Stimulated activated CD4-positive, alpha-beta T cell treated with anti-CD3 and anti-CD28 coated beads, Interleukin-2, amount 100 ng/mL, for 48 hours (primary cell): Measurements from ENCODE around the gene EIF2S3.
"Not testable (repeated sequence)": the region's sequence is repeated elsewhere in the genome, so short reads cannot be mapped to it uniquely, and the experiment has no call there.

Experiments
- DNase-seq, 2 donors: peaks; one replicate each; pipeline ENCODE4 v3.0.0-alpha.2; 2020

The EIF2S3 gene

DNA sequence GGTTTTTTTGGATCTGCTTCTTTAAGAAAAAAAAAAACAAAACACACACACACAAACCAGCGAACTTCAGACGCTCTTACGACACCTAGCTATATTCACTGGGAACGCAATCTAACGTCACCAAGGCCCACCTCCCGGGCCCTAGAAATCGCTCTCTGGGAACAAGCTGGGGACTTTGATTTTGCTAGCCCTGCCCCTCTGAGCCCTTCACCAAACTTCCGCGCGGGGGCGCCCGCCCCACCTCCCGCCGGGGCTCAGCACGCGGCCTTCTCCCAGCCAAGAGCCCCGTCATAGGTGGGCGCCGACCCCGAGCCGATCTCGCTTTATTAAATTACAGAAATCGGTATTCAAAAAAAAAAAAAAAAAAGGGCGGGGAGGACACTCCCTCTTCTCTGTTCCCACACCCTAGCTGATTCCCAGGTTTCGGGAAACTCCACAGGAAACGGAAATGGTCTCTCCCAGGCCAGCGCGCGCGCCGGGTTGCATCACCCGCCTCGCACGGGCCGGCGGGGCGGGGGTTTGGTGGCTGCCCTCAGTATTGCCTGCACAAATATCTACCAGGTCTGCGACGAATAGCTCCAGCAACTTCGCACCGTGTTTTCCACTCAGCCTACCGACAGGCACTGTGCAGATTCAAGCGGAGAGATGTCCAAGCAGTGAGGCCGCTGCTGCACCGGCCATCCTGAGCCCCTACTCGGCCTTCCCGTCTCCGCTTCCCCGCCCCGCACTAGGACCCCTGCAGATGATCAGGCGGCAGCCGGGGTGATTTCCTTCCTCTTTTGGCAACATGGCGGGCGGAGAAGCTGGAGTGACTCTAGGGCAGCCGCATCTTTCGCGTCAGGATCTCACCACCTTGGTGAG is at the start of gene EIF2S3:
TSS of gene EIF2S3 (plus strand) at position 775 of the 861 bp plus-strand sequence. CDS start at position 788, 13 bp downstream.
- peak; percentile 72 to 78 for DNase-seq

- DNase-seq: no peak
Measured at GRCh38 chrX:24005028-24005427, 49.7 kb upstream of the EIF2S3 start.

DNA sequence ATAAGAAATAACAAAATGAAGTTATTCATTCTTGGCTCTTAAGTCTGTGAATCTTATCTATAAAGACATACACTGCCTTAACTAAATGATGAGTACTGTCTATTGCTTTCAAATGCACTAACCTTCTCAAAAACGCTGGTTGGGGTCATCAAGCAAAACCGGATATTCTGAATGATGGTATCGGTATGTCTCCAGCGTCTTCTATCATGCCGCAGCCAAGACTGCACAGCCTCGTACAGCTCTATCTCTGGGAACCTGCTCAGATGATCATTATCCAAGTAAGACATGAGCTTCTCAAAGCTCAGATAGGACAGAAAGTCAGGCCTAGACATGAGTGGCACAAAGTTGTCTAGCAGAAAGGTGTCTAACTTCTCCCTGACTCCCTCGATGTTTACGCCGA is 48.9 kb upstream of the EIF2S3 start:
- no peak for DNase-seq

DNA sequence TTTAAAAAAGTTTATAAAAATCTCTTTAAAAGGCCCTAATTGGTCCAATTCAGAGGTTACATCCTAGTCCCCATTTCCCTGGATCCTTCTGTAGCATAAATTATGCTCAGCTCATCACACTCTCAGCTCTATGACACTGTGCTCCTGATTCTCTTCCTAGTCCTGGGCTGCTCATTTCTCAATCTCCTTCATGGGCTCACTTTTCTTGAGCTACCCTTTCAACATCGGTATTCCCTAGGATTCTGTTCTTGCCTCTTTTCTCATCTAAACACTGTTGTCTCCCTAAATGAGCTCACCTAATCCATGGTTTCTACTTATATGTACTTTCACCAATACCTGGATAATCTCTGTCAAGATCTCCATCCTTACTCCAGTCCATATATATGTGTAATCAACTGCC is 42.5 kb upstream of the EIF2S3 start:
- DNase-seq: no peak

GRCh38 chrX:24014388-24015018 is 40.3 kb upstream of the EIF2S3 start:
- peak; percentile 13 to 27 for DNase-seq

- no peak for DNase-seq
Measured at GRCh38 chrX:24017674-24018073, 37.1 kb upstream of the EIF2S3 start.

GRCh38 chrX:24018809-24019208 is 35.9 kb upstream of the EIF2S3 start:
- DNase-seq: no peak

- no peak for DNase-seq
Measured at GRCh38 chrX:24019448-24019847, 35.3 kb upstream of the EIF2S3 start.

- DNase-seq: no peak
Measured at GRCh38 chrX:24020306-24020876, 34.4 kb upstream of the EIF2S3 start.

DNA sequence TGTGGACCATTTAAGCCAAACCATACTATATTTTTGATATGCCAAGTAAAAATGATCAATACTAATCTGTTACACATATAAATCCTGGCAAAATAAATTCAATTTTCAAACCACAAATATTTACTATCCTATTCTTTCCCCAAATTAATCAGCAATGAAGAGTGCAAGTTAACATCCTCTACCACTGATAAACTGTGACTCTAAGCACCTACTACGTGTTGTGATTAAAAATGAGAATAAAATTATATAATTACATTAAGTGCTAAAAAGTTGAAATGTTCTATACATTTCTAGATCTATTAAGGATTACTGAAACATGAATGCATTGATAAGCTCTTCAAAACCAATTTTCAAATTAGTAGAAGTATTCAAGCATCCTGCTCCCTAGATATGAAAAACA is 31.2 kb upstream of the EIF2S3 start:
- DNase-seq: no peak

DNA sequence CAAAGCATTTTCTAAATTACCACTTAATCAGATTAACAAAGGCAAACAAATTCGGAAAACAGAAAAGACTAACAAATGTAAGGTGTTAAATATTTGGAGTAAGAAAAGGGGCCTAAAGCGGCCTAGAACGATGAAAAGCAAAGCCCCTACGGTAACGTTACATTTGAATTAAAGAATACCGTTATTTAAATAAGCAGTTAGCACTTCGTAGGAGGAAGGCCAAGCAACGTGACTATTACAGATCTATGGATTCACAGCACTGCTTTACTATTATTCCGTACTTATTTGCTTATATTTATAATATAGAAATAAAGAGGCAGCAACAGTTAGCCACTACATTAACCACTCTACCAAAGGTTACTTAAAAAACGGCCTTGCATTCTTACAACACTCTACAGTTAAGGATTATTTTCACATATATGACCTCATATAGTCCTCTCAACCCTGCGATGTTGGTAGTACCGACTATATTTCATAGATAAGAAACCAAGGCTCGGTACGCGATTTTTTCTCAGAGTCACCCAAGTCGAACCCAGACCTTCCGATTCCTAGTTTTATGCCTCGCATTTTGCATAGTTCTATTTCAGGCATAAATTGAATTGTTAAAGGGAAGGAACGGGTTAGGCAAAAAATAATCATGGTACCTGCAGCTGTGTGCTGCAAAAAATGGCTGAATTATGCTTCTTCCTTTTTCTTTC is 30.6 kb upstream of the EIF2S3 start:
- DNase-seq: no peak

DNA sequence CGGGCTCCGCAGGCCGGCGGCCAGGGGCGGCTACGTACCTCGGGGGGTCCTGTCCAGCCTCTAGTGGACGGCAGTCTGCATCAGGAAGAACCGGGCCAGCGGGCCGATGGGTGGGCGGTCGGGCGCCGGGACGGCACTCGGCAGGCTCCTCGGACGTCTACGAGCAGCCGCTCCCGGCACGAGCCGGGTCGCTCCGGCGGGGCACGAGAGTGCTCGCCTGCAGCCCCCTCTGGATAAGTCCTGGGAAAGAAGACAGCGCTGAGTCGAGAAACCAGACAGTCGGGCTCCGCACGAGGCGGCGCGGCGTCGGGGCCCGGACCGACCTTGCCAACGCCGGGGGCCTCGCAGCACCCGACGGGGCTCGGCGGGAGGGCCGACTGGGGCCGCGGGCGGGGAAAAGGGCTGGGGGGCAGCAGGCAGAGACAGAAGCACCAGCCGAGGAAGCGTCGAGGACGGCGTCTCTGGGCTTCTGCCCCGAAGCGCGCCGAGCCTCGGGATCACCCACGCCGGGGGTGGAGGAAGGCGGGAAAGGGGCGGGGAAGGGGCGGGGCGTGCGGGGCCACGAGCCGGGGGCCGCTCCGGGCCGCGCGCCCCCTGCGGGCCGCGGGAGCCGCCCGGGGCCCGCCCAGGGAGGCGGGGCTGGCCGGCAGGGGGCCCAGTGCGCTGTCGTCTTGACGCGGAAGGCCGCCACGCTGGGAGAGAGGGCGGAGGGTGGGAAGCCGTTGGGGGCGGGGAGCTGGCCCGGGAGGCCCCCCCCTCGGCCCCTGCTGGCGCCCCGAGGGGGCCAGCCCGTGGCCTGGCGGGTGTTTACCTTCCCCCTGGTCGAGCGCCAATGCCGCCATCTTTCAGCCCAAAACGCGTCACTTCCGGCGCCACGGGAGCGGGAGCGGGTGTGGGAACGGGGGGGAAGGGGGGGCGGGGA is 29.7 kb upstream of the EIF2S3 start:
- DNase-seq: peak; percentile 61 to 72

GRCh38 chrX:24025741-24026403 is 28.9 kb upstream of the EIF2S3 start:
- peak in 1 of 2 donors; percentile 5 for DNase-seq

DNA sequence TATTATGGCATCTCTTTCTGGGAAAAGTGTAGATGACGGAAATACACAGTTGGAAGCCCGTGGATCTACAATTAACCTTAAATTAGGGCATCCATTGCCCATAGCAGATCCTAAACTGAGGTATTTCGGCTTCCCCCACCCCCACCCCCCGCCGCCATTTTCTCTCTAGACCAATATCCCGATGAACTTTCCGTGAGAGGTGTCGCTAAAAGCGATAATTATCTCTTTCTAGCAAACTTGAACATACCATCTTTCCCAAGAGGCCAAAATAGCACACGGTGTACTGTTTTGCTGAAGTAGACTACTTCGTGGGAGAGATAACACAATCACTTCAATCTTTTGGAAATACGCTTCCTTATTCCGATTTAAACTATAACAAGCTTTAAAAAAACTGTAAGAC is 28.3 kb upstream of the EIF2S3 start:
- no peak for DNase-seq

DNA sequence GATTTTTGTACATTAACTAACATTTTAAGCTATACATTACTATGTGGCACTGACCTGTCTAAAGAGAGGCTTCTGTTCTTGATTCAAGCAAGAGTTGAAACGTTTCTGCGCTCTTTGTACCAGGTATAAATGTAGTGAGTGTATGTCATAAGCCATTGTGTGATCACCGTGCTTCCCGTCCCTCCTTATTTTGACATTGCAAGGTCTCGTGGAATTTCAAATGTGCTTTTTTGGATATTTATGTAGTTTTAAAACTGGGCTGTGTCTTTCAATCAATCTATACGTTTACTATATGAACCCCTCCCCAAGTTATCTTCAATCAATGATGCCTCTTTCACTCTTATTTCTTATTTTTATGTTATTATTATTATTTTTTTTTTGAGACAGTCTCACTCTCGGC is 27.7 kb upstream of the EIF2S3 start, which contains the start of gene KLHL15:
TSS of gene KLHL15 (minus strand) at position 101 of the 400 bp plus-strand sequence. CDS start 20,493 bp downstream, outside the sequence.
- no peak for DNase-seq

DNA sequence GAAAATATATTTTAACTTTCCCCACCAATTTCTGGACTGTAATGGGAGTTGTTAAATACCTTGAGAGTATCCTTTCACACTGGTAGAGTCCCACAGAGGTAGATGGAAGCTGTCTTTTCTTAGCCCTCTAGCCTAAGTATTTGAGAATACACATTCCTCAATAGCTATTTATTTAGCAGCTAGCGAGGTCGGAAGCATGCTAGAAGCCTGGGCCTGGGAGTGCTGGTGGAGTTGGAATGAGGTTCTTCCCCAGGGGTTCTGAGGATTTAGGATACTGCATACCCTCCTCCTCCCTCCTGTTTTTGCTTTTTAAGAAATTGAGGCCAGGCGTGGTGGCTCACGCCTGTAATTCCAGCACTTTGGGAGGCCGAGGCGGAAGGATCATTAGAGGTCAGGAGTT is 26.8 kb upstream of the EIF2S3 start:
- DNase-seq: no peak

- DNase-seq: no peak
Measured at GRCh38 chrX:24030597-24030996, 24.2 kb upstream of the EIF2S3 start.

GRCh38 chrX:24034485-24034884 is 20.3 kb upstream of the EIF2S3 start:
- DNase-seq: no peak

DNA sequence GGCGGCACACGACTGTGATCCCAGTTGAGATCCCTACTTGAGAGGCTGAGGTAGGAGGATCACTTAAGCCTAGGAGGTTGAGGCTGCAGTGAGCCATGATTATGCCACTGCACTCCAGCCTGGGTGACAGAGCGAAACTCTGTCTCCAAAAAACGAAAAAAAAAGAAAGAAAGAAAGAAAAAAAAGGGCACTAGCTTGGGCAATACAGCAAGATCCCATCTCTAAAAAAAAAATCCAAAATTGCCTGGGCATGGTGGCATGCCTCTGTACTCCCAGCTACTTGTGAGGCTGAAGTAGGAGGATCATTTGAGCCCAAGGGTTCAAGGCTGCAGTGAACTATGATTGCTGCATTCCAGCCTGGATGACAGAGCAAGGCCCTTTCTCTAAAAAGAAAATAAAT is 17.0 kb upstream of the EIF2S3 start:
- DNase-seq: no peak

- DNase-seq: not testable (repeated sequence)
Measured at GRCh38 chrX:24046060-24046459, 8.7 kb upstream of the EIF2S3 start.

DNA sequence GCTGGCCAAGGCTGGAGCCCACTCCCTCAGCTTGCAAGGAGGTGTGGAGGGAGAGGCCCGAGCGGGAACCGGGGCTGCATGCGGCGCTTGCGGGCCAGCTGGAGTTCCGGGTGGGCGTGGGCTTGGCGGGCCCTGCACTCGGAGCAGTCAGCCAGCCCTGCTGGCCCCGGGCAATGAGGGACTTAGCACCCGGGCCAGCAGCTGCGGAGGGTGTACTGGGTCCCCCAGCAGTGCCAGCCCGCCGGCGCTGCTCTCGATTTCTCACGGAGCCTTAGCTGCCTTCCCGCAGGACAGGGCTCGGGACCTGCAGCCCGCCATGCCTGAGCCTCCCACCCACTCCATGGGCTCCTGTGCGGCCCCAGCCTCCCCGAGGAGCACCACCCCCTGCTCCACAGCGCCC is 5.1 kb upstream of the EIF2S3 start:
- not testable (repeated sequence) for DNase-seq
